ENCODE results near the gene ZFAND2B. TPM values are rescaled to one million over a fixed set of nuclear protein-coding genes. Genes with fewer than 3 reads are reported as not detected.

Gene ZFAND2B
- total RNA-seq, 1 experiment from 2014 or later: 31.4 TPM

- Histone ChIP-seq H3K9ac (ENCODE audit: low read length) (no peak overlapping the region), H3K4me3 (replicated peaks in 1 of 2; ENCODE audit: low read depth in 1 of 2, low read length in 2 of 2) (no peak overlapping the region), H3K36me3 (ENCODE audit: control insufficient read depth in 1 of 2, insufficient read depth in 2 of 2, low read length in 2 of 2) (peaks cover 0 to 7% of the 10 kb centered on the region in 2 experiments; a peak in 2 of 4 replicates), H3K9me3 (ENCODE audit: control insufficient read depth in 1 of 2, insufficient read depth in 1 of 2, low read depth in 1 of 2, low read length in 2 of 2) (no peaks in the 10 kb centered on the region), H3K9me2 (ENCODE audit: insufficient read depth) (no peaks in the 10 kb centered on the region), H3K79me2 (ENCODE audit: insufficient read depth, low read length) (peaks cover 7% of the 10 kb centered on the region; the same call in 1 of the 2 replicates), H3K27ac (ENCODE audit: low read depth, low read length) (no peak overlapping the region), H3K4me1 (ENCODE audit: control insufficient read depth in 1 of 2, insufficient read depth in 2 of 2, low read length in 2 of 2) (peaks cover 5 to 15% of the 10 kb centered on the region in 2 experiments), H3K4me2 (ENCODE audit: low read length) (no peak overlapping the region), H3K27me3 (ENCODE audit: insufficient read depth, low read length) (no peaks in the 10 kb centered on the region), H2AFZ (ENCODE audit: low read depth, low read length, poor library complexity, severe bottlenecking) (no peak overlapping the region), H4K20me1 (ENCODE audit: insufficient read depth) (no peaks in the 10 kb centered on the region)
- BruUV-seq (replicated peaks): no TSS peak
- ChIA-PET POLR2A (no interaction called here), RAD21 (ENCODE audit: low non-redundant PET in 1 of 2, low total read pairs in 2 of 2, uncharacterized antibody in 2 of 2, unreplicated experiment in 2 of 2) (no interaction called here), CTCF (no interaction called here)
- ATAC-seq (no peak), DNase-seq (ENCODE audit: low read depth, low spot score) (no peak)
- TF ChIP-seq MAX (IDR thresholded peaks at IDR 0.05): no peak
- TF ChIP-seq EZH2phosphoT487 (IDR thresholded peaks at IDR 0.05; ENCODE audit: borderline replicate concordance): no peak
- no peak for TF ChIP-seq EZH2 (IDR thresholded peaks at IDR 0.05)
- no peak for TF ChIP-seq CTCF (IDR thresholded peaks at IDR 0.05 in 2 of 3, conservative IDR thresholded peaks at IDR 0.05 in 1 of 3; ENCODE audit: borderline replicate concordance in 1 of 3, insufficient read depth in 1 of 3, low read depth in 2 of 3, low read length in 2 of 3)
- no peak for TF ChIP-seq YY1 (IDR thresholded peaks at IDR 0.05; ENCODE audit: extremely low read depth, insufficient replicate concordance, low read depth, low read length)
- TF ChIP-seq SIN3A (IDR thresholded peaks at IDR 0.05; ENCODE audit: low read depth): no peak
- TF ChIP-seq ZFX (IDR thresholded peaks at IDR 0.05): no peak
- no peak for TF ChIP-seq ELF1 (IDR thresholded peaks at IDR 0.05; ENCODE audit: borderline replicate concordance, low read depth)
- TF ChIP-seq RAD21 (IDR thresholded peaks at IDR 0.05; ENCODE audit: low read depth): no peak
- TF ChIP-seq FOSL1 (IDR thresholded peaks at IDR 0.05; ENCODE audit: low read depth): no peak
- intact Hi-C loops (cut with micrococcal nuclease): loop anchor here (10.0 kb wide), 1 partner anchor 362 kb away; no protein-coding TSS in a partner anchor
These were observed 33.4 kb upstream of the ZFAND2B start for GRCh38 chr2:219173176-219173575.
